ENCODE results near the gene SCN4A.
A peak's percentile ranks its signal among the peaks of the same experiment; 100 is the strongest.

SCN4A gene

DNA sequence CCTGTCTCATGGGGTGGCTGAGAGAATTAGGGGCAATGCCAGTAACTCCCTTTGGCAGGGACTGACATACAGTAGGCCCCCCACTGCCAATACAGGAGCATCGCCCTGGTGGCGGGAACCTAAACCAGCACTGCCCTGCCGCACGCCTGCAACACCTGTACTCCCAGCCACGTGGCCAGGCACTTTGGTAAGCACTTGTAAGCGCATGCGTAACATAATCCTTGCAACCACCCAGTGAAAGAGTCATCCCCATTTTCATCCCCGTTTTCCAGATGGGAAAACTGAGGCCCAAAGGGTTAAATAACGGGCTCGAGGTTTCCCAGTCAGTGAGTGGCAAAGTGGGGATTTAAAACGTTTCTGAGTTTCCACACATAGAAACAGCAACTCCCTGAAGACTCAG, 17.5 kb downstream of the SCN4A start:
- no peak for DNase-seq (ENCODE audit: low read depth)

DNA sequence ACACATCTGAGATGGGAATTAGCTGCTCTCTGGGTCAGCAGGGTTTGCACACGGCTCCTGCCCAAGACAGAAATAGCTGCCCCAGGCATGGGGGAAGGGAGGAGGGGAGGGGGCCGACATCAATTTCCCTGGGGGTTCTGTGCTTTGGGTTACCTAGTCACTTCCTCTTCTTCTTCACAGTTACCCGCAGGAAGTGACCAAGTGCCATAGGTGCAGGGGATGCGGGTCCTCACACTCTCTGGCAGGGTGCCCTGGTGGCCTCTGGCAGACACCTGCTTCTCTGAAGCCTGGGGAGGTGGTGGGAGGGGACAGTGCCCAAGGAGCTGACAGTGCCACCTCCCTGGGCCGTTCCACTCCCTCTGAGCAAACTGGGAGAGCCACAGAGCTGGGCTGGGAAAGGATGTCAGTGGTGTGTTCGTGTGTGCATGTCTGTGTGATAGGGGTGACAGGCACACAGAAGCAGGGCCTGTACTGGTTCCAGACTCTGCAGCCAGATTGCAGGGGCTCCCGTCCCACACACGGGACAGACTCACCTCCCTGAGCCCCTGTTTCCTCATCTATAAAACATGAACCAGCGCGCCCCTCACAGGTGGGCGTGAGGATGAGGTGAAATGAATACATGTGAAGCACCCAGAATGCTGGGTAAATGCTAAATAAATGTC, 18.2 kb downstream of the SCN4A start:
- DNase-seq (ENCODE audit: low read depth) = no peak

DNA sequence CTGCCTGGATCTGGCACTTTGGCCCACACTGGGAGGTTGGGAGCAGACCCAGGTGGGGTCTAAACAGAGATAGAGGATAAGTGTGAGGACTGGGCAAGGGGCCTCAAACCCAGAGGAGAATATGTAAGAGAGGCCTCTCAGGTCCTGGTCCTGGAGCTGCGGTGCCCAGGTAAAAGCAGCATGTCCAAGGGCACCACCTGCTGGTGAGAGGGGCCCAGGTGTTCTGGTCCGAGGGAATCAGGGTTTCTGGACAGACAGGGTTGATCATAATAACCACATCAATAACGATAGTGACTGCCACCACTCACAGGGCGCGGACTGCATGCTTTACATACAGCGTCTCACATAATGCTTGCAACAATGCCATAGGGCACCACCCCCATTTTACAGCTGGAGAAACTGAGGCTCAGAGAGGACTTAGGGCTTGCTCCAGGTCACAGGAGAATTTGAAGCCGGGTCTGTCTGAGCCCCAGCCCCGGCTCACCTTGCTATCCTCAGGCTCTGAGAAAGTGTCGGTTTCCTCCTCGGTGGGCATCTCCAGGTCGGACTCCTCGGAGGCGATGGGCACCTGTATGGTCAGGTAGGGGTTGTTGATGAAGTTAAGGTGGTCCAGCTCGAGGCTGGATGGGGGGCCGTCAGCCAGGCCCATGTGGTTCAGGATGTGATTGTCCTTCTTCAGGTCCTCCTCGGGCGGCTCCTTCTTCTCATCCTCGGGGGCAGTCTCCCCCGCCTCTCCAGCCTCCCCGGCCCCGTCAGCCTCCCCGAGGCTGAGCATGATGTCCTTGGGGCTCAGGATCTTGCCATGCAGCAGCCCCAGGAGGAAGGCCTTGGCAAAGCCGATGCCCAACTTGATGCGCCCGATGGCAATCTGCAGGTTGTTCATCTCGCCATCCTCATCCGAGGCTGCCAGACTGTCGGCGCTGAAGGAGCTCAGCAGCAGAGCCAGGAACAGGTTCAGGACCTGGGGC, 21.5 kb downstream of the SCN4A start:
- no peak for DNase-seq (ENCODE audit: low read depth)

DNA sequence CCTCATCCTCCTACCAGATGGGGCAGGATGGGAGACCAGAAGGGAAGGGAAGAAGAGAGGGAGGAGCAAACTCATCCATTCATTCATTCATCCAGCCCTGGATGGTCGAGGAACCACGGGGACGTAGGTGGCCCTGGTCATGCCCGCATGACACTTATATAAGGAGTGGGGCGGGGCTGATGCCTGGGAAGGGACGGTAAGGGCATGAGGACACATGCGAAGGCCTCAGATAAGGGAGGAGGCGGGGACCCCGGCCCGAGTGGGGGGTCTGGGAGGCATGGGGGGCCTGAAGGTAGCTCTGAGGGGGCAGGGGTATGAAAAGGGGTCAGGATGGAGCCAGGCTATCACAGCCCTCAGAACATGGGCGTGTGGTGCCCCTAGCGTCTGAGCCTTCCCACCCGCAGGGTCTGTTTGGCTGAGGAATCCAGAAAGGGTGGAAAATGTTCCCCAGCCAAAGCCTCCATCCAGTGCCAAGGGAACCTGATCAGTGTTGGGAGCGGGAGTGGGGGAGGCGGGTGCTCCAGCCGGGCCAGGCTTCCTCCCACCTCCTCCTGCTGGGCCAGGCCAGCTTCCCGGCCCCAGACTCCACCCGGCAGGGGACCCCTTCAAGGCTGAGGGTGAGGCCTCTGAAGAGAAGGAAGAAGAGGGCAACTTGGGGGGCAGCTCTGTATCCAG, 23.0 kb downstream of the SCN4A start:
- DNase-seq (ENCODE audit: low read depth) = no peak

DNA sequence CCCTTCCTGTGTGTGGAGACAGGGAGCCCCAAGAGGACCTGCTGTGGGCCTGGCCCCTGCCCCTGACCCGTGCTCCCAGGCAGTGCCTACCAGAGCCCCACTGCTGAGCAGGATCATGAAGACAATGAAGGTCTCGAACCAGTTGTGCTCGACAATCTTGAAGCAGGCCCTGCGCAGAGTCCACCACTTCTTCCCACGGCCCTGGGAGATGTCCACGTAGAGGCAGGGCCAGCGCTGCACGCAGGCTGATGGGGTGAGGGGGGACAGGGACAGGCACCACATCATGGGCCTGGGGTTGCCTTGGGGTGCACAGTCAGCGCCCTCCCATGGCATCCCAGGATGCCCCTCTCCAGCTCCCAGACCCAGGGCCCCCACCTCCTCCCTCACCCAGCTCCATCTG, 24.2 kb downstream of the SCN4A start:
- no peak for DNase-seq (ENCODE audit: low read depth)

DNA sequence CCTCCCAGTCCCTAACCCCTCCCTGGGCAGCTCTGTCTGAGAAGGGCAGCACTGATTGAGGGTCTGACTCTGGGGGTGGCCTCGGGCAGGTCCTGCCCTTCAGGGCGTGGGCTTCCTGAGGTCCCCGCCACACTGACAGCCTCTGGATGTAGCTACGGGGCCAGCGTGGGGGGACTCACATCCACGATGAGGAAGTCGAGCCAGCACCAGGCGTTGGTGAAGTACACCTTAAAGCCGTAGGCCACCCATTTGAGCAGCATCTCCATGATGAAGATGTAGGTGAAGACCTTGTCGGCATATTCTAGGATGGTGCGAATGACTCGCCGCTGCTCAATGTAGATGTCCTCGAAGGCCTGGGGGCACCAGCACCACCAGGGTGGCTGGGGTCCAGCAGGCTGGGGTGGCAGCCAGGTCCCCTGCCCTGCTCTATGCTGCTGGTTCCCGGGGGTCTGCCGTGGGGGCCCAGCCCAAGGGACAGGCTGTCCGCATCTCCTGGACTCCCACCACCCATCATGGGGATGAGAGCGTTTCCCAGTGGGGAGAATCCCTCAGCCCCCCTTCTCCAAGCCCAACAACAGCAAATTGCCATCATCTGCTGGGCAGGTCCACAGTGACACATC, 24.9 kb downstream of the SCN4A start:
- DNase-seq (ENCODE audit: low read depth) = no peak

DNA sequence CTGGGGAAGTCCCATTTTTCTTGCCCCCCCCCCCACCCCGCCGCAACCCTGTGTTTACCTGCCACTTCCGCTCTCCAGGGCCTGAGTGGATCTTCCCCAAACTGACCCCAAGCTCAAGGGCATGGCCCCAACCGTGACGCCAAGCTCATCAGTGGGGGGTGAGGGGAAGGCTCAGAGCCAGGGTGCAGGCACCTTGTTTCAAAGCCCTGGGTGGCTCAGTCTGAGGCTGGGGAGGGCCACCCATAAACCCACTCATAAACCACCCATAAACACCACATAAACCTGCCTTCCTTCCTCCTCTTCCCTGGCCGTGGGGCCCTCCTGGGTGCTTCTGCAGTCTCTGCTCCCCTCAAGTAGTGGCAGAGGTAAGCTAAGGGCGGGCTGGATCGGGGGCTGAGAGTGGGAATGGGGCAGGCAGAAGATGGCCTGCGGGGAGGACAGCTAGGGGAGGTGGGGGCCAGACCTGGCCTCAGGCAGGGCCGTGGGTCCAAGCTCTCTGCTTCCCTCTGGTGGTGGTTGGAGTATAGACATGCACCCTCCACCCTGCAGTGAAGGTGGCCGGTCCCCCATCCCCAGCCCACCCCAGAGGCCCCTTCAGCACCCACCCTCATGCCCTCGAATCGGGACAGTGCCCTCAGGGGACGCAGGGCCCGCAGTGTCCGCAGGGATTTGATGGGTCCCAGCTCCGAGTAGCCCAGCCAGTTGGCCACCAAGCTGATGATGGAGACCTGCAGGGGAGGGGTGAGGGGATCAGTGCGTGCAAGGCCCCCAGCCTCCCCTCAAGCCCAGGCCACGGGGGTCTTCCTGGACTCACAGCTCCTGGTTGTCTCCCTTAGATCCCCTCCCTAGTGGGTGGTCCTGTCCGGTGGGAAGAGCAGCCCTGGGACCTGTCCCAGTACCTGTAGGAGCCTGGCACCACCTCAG, 26.0 kb downstream of the SCN4A start:
- DNase-seq (ENCODE audit: low read depth) = peak; percentile 35

DNA sequence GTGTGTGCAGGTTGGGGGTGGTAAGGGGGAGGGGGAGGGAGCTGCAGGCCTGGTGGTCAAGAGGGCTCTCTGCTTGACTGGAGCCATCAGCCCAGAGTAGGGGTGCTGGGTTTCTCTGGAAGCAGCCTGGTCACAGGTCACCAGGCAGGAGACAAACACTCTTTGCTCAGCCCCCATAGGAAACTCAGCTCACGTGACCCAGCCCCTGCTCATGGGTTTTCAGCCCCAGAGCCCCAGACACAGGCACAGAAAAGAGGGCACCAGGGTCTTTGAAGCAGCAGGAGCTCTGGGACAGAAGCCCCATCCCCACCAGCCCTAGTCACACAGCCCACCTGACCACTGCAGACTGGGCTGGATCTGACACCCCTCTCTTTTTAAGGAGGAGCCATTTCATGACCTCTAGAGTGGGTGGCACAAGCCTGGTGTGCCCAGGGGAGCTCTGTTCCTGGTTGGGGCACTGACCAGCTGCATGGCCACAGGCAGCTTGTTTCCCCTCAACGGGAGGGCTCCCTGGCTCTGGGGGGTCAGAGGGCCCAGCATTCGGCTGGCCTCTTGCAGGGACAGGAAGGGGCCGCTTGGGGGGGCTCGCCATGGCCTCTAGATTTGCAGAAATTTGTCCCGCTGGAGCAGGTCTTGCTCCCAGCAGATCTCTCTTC, 26.8 kb downstream of the SCN4A start:
- DNase-seq (ENCODE audit: low read depth) = no peak

DNA sequence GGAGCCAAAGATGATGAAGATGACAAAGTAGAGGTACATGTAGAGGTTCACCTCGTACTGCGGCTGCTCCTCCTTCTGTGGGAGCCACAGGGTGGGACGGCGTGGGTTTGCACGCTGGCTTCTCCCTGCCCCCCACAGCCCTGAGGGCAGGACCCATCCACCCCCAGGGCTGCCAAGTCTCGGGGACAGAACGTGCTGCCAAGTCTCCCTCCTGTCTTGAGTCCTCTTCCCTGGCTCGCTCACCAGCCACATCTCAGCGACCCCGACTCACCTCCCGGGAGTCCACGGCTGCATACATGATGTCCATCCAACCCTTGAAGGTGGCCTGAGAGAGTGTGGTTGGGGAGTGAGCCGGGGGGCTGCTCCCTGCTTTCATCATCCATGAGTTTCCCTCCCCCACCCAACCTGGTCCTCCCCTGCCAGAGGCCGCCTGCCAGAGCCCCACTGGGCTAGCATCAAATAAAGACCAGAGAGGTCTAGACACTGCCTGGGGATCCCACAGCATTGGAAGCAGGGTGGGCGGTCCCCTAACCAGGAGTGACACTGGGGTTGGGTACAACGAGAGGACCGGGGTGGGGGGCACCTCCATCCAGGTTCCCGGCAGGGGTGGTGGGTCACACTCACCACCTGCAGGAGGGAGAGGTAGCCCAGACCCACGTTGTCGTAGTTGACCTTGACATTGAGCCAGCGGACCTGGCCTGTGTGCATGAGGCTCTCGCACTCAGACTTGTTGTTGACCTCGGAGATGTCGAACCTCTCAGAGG, 27.8 kb downstream of the SCN4A start:
- no peak for DNase-seq (ENCODE audit: low read depth)

DNA sequence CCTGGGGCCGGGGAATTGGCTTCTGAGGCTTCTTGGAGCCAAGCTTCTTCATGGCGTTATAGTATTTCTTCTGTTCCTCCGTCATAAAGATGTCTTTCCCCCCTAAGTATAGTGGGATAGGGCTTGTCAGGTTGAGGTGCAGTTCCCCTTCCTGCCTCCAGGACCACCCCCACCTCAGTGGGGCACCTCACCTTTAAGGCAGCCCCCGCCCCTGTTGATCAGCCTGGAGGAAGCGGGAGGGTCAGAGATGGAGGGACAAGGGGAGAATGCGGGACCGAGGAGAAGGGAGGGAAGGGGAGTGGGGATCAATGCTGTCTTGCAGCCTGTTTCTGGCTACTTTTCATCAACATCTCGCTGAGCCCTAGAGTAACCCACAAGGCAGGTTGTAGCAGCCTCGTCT, 29.0 kb downstream of the SCN4A start:
- no peak for DNase-seq (ENCODE audit: low read depth)

DNA sequence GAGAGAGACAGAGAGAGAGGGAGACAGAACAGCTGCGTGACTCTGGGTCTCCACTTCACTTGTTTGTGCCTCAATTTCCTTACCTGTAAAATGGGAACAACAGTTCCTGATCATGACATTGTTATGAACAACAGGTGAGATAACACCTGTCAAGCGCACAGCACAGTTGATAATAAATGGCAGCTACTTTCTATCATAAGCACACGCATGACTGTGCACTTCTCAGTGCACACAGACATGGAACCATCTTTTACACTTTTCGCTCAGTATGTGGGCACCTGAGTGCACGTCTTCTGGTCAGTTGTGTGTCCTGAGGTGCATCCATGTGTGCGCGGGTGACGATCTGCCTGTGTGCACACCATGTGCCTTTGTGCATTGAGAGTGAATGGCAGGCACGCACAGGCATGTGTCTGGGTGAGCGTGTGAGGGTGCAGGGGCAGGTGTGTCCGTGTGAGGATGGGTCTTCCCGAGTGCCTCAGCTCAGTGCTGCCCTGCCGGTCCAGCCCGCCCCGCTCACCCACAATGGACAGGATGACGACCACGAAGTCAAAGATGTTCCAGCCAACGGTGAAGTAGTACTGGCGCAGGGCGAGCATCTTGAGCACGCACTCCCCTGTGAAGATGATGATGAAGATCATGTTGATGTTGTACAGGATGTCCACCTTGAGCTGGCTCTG, 30.3 kb downstream of the SCN4A start:
- no peak for DNase-seq (ENCODE audit: low read depth)

DNA sequence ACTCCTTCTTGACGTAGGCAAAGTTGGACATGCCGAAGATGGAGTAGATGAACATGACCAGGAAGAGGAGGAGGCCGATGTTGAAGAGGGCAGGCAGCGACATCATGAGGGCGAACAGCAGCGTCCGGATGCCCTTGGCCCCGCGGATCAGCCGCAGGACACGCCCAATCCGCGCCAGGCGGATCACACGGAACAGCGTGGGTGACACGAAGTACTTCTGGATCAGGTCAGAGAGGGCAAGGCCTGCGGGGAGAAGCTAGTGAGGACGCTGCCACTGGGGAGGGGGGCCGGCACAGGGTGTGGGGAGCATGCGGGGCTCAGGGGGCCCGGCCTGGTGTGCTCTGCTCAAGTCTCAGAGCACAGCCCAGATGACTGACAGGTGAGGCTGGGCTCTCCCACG, 31.0 kb downstream of the SCN4A start:
- DNase-seq (ENCODE audit: low read depth) = no peak

DNA sequence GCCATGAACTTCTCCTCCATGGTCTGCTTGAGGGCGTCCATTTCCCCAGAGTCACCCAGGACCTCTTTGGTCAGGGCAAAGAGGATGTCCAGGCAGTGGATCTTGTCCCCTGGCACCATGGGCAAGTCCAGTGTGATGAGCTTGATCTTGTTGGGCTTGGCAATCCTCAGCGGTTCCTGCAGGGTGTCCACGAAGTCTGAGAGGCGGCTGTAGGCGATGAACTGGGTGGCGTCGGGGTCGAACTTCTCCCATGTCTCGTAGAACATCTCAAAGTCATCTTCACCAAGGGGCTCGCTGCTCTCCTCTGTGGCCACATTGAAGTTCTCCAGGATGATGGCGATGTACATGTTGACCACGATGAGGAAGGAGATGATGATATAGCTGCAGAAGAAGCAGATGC, 31.6 kb downstream of the SCN4A start:
- DNase-seq (ENCODE audit: low read depth) = no peak

DNA sequence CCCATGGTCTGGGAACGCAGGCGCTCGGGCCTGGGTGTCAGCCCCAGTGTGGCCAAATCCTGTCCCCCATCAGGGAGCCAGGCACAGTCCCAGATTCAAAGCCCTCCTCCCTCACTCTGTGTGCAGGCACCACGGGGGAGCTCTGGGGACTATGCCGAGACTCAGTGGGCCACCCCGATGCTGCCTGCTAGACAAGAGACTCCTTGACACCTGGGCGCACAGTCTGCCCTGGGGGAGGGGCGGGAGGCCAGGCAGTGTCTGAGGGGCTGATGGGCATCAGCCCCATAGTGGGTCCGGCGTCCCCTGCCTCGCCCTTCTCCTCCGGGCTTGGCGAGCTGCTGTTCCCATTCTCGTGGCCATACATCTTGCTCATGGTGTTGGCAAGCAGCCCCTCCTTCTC, 32.1 kb downstream of the SCN4A start:
- DNase-seq (ENCODE audit: low read depth) = no peak

DNA sequence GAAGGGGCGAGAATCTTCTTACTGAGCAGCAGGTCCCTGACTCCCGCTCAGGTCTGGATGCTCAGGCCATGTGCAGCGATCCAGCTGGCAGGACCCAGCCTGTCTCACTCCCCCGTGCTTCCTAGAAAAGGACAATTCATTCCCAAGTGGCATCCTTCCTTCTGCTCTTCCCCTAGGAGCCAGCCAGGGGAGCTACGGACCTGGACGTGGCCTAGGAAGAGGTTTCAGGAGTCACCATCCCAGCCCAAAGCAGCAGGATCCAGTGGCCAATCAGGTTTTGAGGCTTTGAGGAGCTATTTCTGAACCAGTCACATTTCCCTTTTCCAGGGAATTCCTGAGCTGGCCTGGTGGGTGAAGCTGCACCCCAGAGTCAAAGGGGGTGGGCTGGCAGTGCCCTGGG, 32.8 kb downstream of the SCN4A start:
- DNase-seq (ENCODE audit: low read depth) = no peak

DNA sequence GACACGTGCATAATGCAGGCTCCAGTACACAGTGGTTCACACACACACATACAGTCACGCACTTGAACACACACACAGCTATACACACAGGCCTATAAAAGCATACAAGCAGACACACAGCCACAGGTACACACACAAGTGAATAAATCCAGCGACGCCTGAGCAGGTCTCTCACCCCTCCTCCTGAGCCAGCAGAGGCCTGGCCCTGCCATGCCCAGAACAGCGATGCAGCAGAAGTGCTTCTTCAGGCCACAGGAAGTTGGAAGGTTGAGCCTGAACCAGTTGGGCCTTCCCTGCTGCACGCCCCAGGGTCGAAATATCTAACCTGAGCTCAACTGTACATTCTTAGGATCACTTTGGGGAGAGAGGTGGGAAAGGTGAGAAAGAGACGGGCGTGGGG, 33.3 kb downstream of the SCN4A start:
- DNase-seq (ENCODE audit: low read depth) = no peak

DNA sequence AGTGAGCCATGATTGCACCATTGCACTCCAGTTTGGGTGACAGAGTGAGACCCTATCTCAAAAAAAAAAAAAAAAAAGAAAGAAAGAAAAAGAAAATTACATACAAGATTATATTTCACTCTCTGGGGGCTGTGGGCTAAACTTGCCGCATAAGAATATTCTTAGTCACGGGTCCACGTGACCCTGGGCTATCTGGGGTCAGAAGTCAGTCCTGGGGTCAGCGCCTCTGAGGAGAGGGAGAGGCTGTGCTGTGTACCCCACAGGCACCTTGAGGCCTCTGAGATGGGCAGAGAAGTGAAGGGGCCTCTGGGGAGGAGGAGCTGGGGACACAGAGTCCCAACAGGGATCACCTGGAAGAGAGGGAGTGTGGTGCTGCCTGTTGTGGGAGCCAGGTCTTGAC, 34.8 kb downstream of the SCN4A start:
- DNase-seq (ENCODE audit: low read depth) = no peak

DNA sequence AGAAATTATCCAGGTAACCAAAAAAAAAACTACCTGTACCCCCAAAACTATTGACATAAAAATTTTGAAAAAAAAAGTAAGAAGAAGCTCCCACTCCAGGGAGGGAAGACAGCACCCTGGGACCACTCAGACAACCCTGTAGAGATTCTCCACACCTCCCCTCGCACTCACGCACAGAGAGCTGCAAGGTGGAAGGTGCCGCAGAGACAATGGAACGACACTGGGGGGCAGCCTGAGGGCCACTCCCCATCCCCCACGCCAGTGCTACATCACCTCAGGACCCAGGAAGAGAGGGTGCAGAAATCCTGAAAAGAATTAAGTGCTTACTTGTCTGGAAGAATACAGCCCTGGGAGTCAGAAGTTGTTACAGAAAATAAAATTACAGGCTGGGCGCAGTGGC, 35.4 kb downstream of the SCN4A start:
- no peak for DNase-seq (ENCODE audit: low read depth)

All from T follicular helper cell (primary cell).